GM21576 (cell line): ENCODE results near the gene GPR32.
"Not testable (repeated sequence)": the region's sequence is repeated elsewhere in the genome, so short reads cannot be mapped to it uniquely, and the experiment has no call there.

Source experiments
- ATAC-seq: cut with Tn5 transposase; IDR thresholded peaks from one replicate; pipeline ENCODE4 v1.9.1; 2021; ENCODE audit warnings: mild to moderate bottlenecking, moderate library complexity; ENCODE audit not compliant: unreplicated experiment

Gene GPR32

DNA sequence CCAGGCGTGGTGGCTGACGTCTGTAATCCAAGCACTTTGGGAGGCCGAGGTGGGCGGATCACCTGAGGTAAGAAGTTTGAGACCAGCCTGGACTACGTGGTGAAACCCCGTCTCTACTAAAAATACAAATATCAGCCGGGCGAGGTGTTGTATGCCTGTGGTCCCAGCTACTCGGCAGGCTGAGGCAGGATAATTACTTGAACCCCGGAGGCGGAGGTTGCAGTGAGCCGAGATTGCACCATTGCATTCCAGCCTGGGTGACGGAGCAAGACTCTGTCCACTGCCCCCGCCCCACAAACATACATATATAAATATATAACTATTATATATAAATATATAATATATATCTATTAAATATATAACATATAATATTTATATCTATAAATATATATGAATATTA lies 23.1 kb upstream of the GPR32 start:
- ATAC-seq: not testable (repeated sequence)

DNA sequence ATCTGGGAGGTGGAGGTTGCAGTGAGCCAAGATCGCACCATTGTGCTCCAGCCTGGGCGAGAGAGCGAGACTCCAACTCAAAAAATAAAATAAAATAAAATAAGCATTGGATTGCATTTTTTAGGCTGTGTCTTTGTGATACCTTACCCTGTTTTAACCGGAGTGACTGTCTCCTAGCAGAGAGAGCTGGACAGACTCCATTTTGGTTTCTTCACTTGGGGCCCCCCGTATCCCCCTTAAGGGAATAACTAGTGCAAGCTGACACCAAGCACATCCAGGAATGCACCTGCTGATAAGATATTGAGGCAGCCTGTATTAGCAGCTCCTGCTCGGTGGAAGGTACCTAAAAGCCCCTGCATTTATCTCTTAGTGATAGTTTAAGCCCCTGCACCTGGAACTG lies 20.8 kb upstream of the GPR32 start:
- no peak for ATAC-seq

DNA sequence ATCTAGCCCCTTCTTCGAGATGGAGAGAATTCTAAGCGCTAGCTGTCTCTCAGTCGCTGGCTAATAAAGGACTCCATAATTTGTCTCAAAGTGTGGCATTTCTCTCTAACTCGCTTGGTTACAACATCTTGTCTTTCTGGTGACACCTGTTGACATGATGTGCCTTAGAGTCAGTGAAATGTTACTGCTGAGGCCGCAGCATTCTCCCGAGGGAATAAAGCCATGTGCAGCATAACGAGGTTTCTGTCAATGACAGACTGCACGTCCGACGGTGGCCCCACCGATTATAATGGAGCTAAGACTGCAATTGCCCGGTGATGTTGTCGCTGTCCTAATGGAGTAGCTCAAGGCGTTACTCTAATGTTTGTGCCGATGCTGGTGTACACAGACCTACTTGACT lies 20.3 kb upstream of the GPR32 start:
- no peak for ATAC-seq

DNA sequence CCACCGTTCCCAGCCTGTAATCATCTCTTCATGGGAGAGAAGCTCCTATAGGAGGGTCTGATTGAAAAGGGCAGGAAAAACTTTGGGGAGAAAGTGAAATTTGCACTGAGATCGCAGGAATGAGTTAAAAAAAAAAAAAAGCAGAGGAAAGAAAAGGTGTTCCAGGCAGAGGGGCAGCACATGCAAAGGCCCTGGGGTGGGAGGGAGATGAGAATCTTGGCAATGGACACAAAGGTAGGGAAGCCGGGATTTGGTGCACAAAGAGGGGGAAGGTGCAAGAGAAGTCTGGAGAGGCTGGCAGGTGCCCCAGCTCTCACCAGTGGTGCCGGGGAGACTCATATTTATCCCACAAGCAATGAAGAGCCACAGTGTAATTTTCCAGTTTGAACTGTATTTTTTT lies 16.4 kb upstream of the GPR32 start:
- ATAC-seq: no peak

DNA sequence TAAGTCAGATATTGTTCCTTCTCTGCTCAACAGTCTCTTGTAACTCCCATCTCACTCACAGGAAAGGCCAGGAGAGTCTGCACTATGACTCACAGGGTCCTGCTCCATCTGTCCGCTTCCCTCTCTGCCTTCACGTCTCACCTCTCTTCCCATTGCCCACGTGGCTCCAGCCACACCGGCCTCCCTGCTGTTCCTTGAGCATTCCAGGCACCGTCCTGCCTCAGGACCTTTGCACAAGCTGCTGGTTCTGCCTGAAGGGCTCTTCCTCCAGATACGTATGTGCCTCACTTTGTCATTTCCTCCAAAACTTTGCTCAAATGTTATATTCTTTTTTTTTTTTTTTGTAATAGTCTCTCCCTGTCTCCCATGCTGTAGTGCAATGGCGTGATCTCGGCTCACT lies 14.0 kb upstream of the GPR32 start:
- ATAC-seq: not testable (repeated sequence)

DNA sequence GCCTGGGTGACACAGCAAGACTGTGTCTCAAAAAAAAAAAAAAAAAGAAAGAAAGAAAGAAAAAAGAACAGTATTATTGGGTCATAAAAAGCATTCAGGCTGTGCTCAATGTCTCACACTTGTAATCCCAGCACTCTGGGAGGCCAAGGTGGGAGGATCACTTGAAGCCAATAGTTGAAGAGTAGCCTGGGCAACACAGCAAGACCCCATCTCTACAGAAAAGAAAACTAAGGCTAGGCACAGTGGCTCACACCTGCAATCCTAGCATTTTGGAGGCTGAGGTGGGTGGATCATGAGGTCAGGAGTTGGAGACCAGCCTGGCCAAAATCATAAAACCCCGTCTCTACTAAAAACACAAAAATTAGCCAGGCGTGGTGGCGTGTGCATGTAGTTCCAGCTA lies 12.6 kb upstream of the GPR32 start:
- not testable (repeated sequence) for ATAC-seq

DNA sequence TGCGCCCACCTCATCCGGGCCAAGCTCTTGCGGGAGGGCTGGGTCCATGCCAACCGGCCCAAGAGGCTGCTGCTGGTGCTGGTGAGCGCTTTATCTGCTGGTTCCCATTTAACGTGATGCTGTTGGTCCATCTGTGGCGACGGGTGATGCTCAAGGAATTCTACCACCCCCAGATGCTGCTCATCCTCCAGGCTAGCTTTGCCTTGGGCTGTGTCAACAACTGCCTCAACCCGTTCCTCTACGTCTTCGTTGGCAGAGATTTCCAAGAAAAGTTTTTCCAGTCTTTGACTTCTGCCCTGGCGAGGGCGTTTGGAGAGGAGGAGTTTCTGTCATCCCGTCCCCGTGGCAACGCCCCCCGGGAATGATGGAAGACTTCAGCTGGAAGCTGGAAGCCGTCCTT lies 11.2 kb upstream of the GPR32 start:
- not testable (repeated sequence) for ATAC-seq

DNA sequence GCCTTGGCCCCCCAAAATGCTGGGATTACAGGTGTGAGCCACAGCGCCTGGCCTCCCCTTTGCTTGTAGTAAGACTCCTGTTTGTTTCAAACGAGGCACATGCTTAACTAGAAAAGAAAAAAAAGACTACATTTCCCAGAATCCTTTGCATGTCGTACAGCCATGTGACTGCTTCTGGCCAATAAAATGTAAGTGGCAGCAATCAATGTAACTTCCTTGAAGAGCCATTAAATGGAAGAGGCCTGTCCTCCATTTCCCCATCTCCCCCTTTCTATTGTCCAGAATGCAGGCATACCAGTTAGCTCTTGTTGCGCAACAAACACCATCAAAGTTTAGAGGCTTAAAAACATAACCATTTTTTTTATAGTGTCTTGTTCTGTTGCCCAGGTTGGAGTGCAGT lies 10.4 kb upstream of the GPR32 start:
- ATAC-seq: no peak

DNA sequence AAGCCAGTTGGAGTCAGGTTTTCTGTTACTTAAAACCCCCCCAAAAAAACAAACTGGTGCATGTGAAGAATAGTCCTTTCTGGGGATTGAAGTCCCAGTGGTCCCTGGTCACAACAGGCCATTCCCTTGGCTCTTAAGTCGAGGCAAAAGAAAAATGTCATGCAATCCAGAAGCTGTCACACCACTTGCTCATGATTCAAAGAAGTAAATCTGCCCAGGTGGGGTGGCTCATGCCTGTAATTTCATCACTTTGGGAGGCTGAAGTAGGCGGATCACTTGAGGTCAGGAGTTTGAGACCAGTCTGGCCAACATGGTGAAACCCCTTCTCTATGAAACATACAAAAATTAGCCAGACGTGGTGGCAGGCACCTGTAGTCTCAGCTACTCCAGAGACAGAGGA lies 8.8 kb upstream of the GPR32 start:
- not testable (repeated sequence) for ATAC-seq

DNA sequence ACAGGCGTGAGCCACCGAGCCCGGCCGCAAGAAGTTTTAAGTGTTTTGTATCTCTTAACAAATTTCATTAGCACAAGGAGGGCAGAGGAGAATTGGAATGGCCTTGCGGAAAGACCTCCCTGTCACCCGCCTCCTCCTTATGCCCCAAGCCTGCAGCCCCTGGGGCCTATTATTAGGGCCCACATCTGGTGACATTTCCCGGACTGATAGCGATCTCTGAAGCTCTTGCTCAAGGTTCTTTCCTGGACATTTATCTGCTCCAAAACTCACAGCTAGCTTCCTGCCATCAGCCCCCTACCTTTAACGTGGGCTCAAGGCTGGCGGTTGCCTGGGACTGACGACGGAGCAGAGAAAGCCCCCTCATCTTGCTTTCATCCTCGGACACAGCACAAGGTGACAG lies 6.7 kb upstream of the GPR32 start:
- ATAC-seq: not testable (repeated sequence)

DNA sequence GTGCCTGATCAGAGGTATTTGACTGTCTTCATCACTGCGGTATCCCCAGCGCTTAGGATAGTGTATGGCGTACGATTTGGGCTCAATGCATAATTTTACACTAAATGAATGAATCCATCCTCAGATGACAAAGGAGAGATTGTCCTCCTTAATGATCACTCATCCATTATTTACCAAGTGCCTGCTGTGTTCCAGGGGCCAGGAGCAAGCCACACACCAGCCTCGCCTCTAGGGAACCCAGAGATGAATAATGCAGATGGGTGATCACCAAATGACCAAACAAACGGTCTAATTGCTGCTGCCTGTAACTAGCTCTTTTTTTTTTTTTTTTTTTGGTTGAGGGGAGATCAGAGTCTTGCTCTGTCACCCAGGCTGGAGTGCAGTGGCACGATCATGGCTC lies 5.9 kb upstream of the GPR32 start:
- no peak for ATAC-seq

DNA sequence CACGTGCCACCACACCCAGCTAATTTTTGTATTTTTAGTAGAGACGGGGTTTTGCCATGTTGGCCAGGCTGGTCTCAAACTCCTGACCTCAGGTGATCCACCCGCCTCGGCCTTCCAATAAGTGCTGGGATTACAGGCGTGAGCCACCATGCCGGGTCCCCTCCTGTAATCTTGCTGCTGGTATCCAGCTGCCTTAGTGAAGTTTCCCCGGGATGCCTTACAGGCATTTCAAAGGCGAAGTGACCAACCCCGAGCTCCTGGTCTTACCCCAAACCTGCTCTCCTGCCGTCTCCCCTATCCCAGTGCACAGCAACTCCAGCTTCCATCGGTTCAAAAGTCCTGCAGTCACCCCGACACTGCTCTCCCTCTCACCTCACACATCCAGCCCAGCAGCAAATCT lies 3.5 kb upstream of the GPR32 start:
- ATAC-seq: not testable (repeated sequence)

DNA sequence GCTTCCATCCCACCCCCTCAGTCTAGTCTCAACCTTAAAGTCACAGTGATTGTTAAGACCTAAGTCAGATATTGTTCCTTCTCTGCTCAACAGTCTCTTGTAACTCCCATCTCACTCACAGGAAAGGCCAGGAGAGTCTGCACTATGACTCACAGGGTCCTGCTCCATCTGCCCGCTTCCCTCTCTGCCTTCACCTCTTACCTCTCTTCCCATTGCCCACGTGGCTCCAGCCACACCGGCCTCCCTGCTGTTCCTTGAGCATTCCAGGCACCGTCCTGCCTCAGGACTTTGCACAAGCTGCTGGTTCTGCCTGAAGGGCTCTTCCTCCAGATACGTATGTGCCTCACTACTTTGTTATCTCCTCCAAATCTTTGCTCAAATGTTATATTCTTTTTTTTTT lies 3.0 kb upstream of the GPR32 start:
- not testable (repeated sequence) for ATAC-seq

DNA sequence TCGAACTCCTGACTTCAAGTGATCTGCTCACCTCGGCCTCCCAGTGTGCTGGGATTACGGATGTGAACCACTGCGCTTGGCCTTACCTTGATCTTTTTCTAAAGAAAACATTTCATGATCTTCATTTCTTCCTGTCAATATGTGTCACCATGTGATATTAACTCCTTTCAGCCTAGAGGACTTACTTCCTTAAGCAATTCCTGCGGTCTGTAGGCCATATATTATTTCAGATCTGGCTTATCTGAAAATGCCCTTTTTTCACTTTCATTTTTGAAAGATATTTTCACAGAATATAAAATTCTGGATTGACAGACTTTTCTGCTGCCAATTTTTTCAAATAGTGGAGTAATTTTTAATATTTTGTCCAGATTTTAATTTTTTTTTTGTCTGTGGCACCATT lies 2.0 kb upstream of the GPR32 start:
- no peak for ATAC-seq

DNA sequence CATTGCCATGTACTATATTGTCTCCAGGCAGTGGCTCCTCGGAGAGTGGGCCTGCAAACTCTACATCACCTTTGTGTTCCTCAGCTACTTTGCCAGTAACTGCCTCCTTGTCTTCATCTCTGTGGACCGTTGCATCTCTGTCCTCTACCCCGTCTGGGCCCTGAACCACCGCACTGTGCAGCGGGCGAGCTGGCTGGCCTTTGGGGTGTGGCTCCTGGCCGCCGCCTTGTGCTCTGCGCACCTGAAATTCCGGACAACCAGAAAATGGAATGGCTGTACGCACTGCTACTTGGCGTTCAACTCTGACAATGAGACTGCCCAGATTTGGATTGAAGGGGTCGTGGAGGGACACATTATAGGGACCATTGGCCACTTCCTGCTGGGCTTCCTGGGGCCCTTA lies 624 bp downstream of the GPR32 start:
- no peak for ATAC-seq

DNA sequence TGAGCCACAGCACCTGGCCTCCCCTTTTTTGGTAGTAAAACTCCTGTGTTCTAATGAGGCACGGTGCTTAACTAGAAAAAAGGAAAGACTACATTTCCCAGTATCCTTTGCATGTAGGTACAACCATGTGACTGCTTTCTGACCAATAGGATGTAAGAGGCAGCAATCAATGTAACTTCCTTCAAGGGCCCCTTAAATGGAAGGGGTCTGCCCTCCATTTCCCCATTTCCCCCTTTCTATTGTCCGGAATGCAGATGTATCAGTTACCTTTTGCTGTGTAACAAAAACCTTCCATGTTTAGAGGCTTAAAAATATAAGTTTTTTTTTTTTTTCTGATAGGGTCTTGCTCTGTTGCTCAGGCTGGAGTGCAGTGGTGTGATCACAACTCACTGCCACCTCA lies 2.2 kb downstream of the GPR32 start:
- ATAC-seq: no peak

DNA sequence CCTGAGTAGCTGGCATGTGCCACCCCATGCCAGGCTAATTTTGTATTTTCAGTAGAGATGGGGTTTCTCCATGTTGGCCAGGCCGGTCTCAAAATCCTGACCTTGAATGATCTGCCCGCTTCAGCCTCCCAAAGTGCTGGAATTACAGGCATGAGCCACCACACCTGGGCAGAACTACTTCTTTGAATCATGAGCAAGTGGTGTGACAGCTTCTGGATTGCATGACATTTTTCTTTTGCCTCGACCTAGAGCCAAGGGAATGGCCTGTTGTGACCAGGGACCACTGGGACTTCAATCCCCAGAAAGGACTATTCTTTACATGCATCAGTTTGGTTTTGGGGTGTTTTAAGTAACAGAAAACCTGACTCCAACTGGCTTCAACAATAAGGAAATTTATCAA lies 2.6 kb downstream of the GPR32 start:
- not testable (repeated sequence) for ATAC-seq

DNA sequence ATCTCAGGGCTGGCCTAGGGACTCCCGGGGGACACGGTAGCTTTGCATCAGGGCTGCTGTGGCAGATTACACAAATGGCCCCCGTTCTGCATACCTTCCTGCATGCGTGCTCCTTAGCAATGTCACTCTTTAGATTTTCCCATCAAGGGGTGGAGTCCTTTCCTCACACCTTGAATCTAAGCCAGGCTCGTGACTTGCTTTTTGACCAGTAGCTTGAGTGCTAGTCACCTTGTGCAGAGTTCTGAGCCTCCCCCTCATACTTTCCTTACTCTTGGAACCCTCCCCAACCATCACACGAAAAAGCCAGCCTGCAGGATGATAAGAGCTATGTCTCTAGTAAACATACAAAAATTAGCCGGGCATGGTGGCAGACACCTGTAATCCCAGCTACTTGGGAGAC lies 3.2 kb downstream of the GPR32 start:
- not testable (repeated sequence) for ATAC-seq

DNA sequence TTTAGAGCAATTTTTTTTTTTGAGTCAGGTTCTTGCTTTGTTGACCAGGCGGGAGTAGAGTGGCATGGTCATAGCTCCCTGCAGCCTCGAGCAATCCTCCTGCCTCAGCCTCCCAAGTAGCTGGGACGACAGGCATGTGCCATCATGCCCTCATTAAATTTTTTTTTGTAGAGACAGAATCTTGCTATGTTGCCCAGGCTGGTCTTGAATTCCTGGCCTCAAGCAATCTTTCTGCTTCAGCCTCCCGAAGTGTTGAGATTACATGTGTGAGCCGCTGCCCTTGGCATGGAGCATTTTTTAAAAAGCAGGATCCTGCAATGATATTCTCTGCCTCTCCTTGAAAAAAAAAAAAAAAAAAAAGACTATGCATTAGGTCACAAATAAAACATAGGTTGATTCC lies 5.9 kb downstream of the GPR32 start:
- no peak for ATAC-seq

DNA sequence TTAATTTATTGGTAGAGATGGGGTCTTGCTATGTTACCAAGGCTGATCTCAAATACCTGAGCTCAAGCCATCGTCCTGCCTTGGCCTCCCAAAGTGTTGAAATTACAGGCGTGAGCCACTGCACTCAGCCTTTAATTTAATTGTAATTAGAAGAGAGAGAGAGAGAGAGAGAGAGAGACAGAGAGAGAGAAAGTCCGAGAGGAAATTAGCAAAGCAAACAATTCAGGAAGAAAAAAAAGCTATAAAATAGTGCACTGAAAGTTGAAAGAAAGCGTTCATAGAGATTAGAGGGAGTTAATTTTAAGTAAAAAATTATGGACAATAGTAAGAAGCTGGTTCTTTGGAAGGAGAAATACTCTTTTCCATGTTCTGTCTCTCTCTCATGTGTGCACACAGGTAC lies 7.0 kb downstream of the GPR32 start:
- no peak for ATAC-seq

DNA sequence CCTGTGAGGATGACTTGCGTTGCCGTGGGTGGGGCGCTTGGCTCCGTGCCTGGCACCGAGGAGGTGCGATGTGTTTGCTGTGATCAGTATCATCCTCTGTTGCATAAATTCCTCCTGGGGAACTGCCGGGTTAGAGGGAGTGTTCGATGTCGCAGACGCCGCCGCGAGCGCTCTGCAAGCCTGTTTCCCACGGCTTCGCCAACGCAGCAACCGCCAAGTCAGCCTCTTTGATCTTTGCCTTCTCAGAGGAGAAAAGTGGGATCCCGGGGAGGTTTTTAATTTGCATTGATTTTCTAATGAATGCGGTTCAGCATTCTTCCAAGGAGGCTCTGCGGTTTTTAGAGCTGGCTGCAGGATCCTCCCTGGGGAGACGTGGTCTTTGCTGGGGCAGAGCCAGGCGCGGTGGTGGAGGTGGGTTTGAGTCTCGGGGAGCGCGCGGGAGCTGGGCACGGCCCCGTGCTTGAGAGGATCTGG lies 7.6 kb downstream of the GPR32 start:
- no peak for ATAC-seq

DNA sequence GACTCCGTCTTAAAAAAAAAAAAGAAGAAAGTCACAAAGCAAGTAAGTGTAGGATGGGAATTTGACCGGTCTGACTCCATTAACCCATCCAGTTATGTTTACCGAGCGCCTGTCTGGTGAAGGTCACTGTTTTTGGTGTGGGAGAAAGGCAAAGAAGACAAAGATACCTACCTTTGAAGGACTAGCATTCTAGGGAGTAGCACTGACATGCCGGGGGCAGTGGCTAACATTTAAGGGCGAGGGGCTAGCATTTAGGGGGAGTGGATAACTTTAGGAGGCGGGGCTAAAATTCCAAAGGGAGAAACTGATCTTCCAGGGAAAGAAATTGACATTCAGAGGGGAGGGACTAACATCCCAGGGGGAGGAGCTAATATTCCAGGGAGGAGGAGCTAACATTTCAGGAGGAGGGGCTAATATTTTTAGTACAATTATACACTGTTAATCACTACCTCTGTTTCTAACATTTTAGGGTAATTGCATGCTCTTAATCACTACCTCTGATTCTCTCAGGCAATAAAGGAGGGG lies 8.7 kb downstream of the GPR32 start:
- no peak for ATAC-seq
